Skeletal muscle tissue (tissue), 4 donors: Measurements from ENCODE around the gene TMEM147. TPM values are rescaled to one million over a fixed set of nuclear protein-coding genes. Genes with fewer than 3 reads are reported as not detected.

Experiments used
- H3K27ac ChIP-seq: one replicate; pipeline ENCODE4 v1.7.0; 2013; ENCODE audit warnings: mild to moderate bottlenecking, low read depth, low read length, inconsistent platforms
- H3K27me3 ChIP-seq, 3 donors: one replicate each; pipeline ENCODE4 v1.7.0; 2013; ENCODE audit warnings: low read length in 3 of 3; ENCODE audit not compliant: control insufficient read depth in 3 of 3, insufficient read depth in 3 of 3
- H3K36me3 ChIP-seq, 3 donors: one replicate each; pipeline ENCODE4 v1.7.0; 2013; ENCODE audit warnings: low read length in 3 of 3; ENCODE audit not compliant: control insufficient read depth in 3 of 3, insufficient read depth in 3 of 3
- H3K4me1 ChIP-seq, 3 donors: one replicate each; pipeline ENCODE4 v1.7.0; 2013; ENCODE audit warnings: low read length in 3 of 3, mild to moderate bottlenecking in 3 of 3; ENCODE audit not compliant: control insufficient read depth in 3 of 3, insufficient read depth in 3 of 3
- H3K4me3 ChIP-seq, 3 donors: one replicate each; pipeline ENCODE4 v1.7.0; 2013; ENCODE audit warnings: low read length in 3 of 3
- H3K9ac ChIP-seq, 3 donors: one replicate each; pipeline ENCODE4 v1.7.0; 2013; ENCODE audit warnings: low read length in 3 of 3, mild to moderate bottlenecking in 3 of 3, moderate library complexity in 2 of 3, low read depth in 1 of 3
- H3K9me3 ChIP-seq, 3 donors: one replicate each; pipeline ENCODE4 v1.7.0; 2013; ENCODE audit warnings: low read length in 3 of 3; ENCODE audit not compliant: control insufficient read depth in 3 of 3
- total RNA-seq: library from RNA; depleted of rRNA; stranded (reverse); fragments of >200 nt; gene quantifications from one replicate; pipeline ENCODE4 v1.2.3, GENCODE V29; 2014
- donor health status: Osteomylitis.

The TMEM147 gene
- total RNA-seq, 1 donor from 2014 or later, result 55.3 TPM

GRCh38 chr19:35561436-35561835 lies 16.0 kb downstream of the TMEM147 start:
- Histone ChIP-seq H3K4me1 (peaks cover 0 to 5% (median 3%) of the 10 kb centered on the region in 3 donors), H3K9me3 (no peaks in the 10 kb centered on the region), H3K36me3 (no peaks in the 10 kb centered on the region), H3K4me3 (no peak overlapping the region), H3K27me3 (peaks cover 56 to 70% (median 57%) of the 10 kb centered on the region in 3 donors), H3K9ac (no peak overlapping the region), H3K27ac (no peak overlapping the region)

DNA sequence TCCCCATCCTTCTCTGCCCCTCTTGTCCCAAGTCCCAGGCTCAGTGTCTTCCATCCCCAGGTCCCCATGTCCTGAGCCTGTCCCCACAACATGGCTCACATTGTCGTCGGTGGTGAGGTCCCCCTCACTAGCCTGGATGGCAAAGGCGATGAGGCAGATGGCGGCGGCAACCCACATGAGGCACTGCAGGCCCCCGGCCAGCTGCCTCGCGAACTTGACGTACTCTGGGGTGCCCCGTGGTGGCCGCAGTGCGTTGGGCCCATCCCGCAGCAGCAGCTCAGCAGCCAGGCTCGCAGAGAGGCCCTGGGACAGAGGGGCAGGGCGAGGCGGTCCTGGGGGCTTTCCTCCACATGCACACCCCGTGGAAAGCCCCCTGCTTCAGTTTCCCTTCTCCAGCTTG lies 16.9 kb downstream of the TMEM147 start:
- Histone ChIP-seq H3K4me3 (no peak overlapping the region), H3K27ac (no peak overlapping the region), H3K27me3 (peaks cover 48 to 62% (median 49%) of the 10 kb centered on the region in 3 donors), H3K9me3 (no peaks in the 10 kb centered on the region), H3K36me3 (no peaks in the 10 kb centered on the region), H3K4me1 (peaks cover 0 to 5% (median 3%) of the 10 kb centered on the region in 3 donors), H3K9ac (no peak overlapping the region)

DNA sequence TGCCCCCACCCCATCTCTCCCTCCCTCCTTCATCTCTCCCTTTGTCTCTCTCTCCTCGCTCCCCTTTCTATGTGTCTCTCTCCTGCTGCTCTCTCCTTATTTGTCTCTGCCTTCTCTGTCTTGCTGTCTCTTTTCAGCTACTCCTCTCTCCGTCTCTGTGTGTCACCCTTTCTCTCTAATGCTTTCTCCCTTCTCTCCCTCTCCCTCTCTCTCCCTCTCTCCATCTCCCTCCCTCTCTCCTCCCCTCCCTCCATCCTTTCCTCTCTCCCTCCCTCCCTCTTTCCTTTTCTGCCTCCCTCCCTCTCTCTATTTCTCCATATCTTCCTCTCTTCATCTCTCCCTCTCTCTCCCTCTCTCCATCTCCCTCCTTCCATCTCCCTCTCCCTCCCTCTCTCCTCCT lies 17.4 kb downstream of the TMEM147 start:
- Histone ChIP-seq H3K36me3 (no peaks in the 10 kb centered on the region), H3K4me3 (no peak overlapping the region), H3K4me1 (peaks cover 0 to 5% (median 3%) of the 10 kb centered on the region in 3 donors), H3K27me3 (peaks cover 46 to 59% (median 46%) of the 10 kb centered on the region in 3 donors), H3K9ac (no peak overlapping the region), H3K27ac (no peak overlapping the region), H3K9me3 (no peaks in the 10 kb centered on the region)

DNA sequence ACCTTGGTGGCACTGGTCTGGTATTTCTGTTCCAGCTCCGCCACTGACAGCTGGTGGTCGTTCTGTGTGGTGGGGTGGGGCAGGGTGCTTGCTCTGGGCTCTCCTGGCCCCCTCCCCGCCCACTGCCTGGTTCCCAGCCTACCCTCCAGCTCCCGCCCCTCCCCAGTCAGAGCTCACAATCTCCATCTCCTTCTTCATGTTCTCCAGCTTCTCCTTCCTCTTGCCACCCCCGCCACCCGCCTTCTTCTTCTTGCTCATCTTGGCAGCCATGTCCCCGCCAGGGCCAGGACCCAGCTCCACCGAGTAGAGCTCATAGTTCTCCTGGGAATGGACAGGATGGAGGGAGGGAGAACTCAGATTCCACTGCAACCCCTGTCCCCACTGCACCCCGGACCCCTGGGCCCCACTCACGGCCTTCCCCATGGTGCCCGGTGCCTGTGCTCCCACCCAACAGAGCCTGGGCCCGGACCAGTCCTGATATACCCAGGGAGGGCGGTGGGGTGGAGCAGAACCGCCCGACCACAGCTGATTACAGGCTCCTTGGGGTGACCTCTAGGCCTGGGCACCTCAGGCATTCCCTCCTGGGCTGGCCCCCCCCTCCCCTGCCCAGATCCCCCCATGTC lies 17.9 kb downstream of the TMEM147 start, which contains the start of gene ATP4A:
Gene ATP4A, minus strand, starts transcription at position 452 of the 623 bp plus-strand sequence. Its CDS starts 29 bp downstream, at position 423.
- H3K27me3 ChIP-seq, result peaks cover 41 to 54% (median 41%) of the 10 kb centered on the region in 3 donors
- H3K9ac ChIP-seq, result no peak within 1 kb of the TSS

GRCh38 chr19:35565016-35565856 lies 19.8 kb downstream of the TMEM147 start:
- no peaks in the 10 kb centered on the region for H3K4me1 ChIP-seq
- no peak overlapping the region for H3K4me3 ChIP-seq
- no peaks in the 10 kb centered on the region for H3K36me3 ChIP-seq
- H3K27me3 ChIP-seq, result peaks cover 22 to 35% (median 32%) of the 10 kb centered on the region in 3 donors
- H3K9me3 ChIP-seq, result no peaks in the 10 kb centered on the region
- H3K27ac ChIP-seq, result no peak overlapping the region
- no peak overlapping the region for H3K9ac ChIP-seq

More for the DNA sequence above, 17.9 kb downstream of the TMEM147 start, which contains the start of gene ATP4A:
- Histone ChIP-seq H3K4me1 (peaks cover 0 to 2% (median under 1%) of the 10 kb centered on the region in 3 donors), H3K27ac (no peak within 1 kb of the TSS), H3K9me3 (no peaks in the 10 kb centered on the region), H3K4me3 (no peak within 1 kb of the TSS), H3K36me3 (no peaks in the 10 kb centered on the region)

DNA sequence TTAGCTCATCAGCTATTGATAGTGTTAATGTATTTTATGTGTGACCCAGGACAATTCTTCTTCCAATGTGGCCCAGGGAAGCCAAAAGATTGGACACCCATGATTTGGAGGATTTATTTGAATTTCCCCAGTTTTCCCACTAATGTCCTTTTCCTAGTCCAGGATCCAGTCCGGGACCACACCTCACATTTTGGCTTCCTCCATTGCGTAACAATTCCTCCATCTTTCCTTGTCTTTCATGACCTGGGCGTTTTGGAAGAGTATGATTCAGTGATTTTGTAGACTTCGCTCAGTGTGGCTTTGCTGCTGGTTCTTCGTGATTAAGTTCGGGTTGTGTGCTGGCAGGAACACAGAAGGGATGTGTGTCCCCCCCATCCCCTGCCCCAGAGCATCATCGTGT lies 21.3 kb downstream of the TMEM147 start:
- Histone ChIP-seq H3K27me3 (peaks cover 15 to 28% (median 28%) of the 10 kb centered on the region in 3 donors), H3K36me3 (no peaks in the 10 kb centered on the region), H3K4me3 (no peak overlapping the region), H3K9ac (no peak overlapping the region), H3K27ac (no peak overlapping the region), H3K9me3 (no peaks in the 10 kb centered on the region), H3K4me1 (no peaks in the 10 kb centered on the region)

- Histone ChIP-seq H3K9me3 (no peaks in the 10 kb centered on the region), H3K4me3 (no peak overlapping the region), H3K36me3 (no peaks in the 10 kb centered on the region), H3K27ac (no peak overlapping the region), H3K9ac (no peak overlapping the region), H3K4me1 (no peaks in the 10 kb centered on the region), H3K27me3 (peaks cover 15 to 18% (median 15%) of the 10 kb centered on the region in 3 donors)
Measured at GRCh38 chr19:35569281-35569781, 23.9 kb downstream of the TMEM147 start.

DNA sequence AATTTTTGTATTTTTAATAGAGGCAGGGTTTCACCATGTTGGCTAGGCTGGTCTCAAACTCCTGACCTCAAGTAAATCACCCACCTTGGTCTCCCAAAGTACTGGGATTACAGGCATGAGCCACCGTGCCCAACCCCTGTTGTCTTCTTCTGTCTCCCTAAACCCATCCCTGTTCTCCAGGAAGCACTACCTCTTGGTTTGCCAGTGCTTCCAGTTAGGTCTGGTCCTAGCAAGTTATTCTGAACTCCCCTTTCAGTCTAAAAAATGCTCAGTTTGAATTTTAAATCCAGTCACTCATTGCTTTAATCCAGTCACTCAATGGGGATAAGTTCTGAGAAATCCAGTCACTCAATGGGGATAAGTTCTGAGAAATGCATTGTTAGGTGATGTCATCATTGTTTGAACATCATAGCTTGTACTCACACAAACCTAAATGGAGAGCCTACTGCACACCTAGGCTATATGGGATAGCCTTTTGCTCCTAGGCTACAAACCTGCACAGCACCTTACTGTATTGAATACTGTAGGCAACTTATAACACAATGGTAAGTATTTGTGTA lies 26.1 kb downstream of the TMEM147 start:
- H3K4me3 ChIP-seq, result no peak overlapping the region
- peaks cover 6 to 18% (median 7%) of the 10 kb centered on the region in 3 donors for H3K27me3 ChIP-seq

GRCh38 chr19:35577918-35578317 lies 32.5 kb downstream of the TMEM147 start:
- Histone ChIP-seq H3K9ac (no peak overlapping the region), H3K4me3 (no peak overlapping the region), H3K27ac (no peak overlapping the region), H3K36me3 (no peaks in the 10 kb centered on the region), H3K9me3 (peaks cover 7 to 14% (median 11%) of the 10 kb centered on the region in 3 donors), H3K27me3 (no peaks in the 10 kb centered on the region), H3K4me1 (no peaks in the 10 kb centered on the region)

More for the DNA sequence above, 26.1 kb downstream of the TMEM147 start:
- H3K4me1 ChIP-seq, result no peaks in the 10 kb centered on the region
- H3K36me3 ChIP-seq, result no peaks in the 10 kb centered on the region
- H3K9ac ChIP-seq, result no peak overlapping the region
- peaks cover 4 to 7% (median 5%) of the 10 kb centered on the region in 3 donors for H3K9me3 ChIP-seq
- H3K27ac ChIP-seq, result no peak overlapping the region
